ENCODE measurements around the gene ANGPT4.
"Not testable (repeated sequence)": the region's sequence is repeated elsewhere in the genome, so short reads cannot be mapped to it uniquely, and the experiment has no call there.

ANGPT4 gene

DNA sequence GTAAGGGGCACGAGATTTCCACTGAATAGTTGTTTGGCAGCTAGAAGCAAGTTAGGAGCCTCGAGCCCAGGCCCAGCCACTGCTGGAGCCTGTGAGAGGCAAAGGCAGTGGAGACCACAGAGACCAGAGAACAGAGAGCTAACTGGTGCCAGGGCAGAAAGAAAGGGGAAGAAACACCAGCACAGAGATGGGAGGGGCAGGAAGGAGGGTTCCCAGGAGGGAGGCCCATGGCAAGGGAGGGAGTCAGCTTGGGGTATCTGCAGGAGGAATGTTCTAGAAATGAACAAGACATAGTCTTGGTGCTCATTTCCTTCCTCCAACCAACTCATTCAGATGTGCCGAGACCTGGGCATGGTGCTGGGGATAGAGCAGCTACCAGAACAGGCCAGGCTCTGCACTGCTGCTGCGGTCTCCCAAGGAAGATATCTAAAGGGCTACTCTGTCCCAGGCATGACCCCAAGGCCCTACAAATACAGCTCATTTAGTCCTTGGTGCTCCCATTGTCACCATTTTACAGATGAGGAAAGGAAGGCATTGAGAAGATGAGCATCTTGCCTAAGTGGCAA lies 10.7 kb downstream of the ANGPT4 start:
- DNase-seq, result peak; percentile 26 to 70 (median 62)

DNA sequence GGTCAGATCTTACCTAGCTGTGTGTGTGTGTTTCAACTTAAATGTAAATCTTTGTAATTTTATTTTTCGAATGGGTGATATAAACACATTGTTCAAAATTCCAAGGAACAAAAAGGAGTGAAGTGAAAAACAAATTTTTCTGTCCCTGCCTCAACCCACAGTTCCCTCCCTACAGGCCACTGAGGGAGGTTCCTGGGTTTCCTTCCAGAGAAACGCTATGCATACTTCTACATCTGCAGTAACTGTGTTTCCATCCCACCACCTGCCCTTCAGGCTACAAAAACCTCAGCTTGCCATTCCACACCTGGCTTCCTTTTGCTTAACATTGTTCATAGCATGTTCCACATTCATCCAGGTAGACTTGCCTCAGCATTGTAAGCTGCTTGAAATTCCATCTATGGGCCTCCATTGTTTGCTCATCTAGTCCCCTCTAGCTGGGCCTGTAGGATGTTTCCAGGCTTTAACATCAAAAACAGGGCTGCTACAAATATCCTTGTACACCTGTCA lies 12.0 kb downstream of the ANGPT4 start:
- DNase-seq, result no peak

DNA sequence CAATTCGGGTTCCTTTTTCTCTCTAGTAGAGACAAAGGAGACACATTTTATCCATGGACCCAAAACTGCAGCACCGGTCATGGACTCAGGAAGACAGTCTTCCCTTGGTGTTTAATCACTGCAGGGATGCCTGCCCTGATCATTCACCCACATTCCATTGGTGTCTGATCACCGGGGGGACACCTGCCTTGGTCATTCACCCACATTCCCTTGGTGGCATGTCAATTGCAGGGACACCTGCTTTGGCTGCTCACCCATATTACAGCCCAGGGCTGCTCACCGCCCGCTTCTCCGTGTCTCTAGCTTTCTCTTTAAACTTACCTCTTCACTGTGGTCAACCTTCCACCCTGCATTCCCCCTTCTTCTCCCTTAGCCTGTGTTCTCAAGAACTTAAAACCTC lies 18.7 kb downstream of the ANGPT4 start:
- DNase-seq, result not testable (repeated sequence)

DNA sequence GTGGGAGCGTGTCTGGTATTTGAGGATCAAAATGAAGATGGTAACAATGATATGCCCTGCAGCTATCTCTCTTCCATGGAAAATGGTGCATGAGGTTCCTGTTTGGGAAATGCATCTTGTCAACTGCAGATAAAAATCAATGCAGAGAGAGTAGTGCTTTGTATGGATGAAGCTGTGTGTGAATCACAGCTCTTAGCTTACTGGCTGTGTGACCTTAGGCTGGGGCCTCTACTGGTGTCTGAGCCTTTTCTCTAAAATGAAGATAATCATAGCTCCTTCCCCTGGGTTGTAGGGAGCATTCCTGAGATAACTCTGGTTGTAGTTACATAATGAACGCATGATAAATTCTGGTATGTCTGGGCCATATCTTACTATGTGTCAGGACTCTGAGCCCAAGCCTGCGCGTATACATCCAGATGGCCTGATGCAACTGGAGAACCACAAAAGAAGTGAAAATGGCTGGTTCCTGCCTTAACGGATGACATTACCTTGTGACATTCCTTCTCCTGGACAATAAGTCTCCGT lies 19.6 kb downstream of the ANGPT4 start:
- DNase-seq, result no peak

DNA sequence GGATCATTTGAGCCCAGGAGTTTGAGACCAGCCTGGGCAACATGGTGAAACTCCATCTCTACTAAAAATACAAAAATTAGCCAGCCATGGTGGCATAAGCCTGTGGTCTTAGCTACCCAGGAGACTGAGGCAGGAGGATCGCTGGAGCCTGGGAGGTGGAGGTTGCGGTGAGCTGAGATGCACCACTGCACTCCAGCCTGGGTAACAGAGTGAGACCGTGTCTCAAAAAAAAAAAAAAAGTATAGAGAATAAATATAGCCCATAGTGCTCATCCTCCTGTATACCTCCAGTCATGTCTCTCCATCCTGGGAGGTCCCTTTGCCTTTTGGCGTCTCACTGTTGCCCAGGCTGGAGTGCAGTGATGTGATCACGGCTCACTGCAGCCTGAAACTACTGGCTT lies 23.8 kb downstream of the ANGPT4 start:
- DNase-seq, result not testable (repeated sequence)

DNA sequence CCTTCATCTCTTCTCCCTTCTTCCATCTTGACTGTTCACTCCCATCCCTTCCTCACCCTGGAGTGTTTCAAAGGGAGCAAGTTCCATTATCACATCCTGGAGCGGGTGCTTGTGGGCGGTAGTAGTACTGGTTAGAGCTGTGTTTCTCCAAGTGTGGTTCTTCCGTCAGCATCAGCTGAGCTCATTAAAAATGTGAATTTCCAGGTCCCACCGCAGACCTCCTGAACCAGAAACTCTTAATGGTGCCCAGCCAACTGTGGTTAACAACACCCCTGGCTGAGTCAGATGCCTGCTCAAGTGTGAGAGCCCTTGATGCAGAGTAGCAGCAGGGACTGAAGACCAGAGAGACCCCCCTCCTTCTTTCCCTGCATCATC lies 24.4 kb downstream of the ANGPT4 start:
- peak in 3 of 4 experiments; percentile 17 to 33 (median 30) for DNase-seq

DNA sequence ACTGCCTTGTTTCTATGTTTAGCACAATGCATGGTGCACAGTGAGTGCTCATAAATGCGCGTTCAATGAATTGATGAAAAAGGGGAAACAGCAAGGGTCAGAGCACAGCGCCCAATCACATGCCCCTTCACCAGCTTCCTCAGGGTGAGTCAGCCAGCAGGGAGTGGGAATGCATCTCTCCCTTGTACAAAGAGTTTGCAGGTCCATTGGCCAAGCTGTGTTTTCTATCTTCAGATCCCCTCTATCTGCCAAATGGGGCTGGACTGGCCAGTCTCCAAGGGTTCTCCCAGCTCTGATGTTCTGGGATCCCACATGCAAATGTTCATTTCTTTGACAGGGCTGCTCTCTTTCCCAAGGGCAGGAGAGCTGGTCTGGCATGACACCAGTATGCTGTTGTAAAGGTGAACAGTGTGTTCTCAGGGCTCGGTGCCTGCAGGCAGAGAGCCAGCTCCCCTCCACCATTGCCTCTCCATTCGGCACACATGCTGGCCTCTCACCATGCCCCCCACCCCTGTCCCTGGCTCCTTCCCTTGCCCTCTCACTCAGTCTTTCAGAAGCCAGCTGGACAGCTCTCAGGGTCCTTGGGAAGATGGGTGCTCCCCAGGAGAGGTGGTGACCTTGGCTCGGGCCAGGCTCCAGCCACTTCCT lies 25.0 kb downstream of the ANGPT4 start:
- peak; percentile 71 to 88 (median 85) for DNase-seq

DNA sequence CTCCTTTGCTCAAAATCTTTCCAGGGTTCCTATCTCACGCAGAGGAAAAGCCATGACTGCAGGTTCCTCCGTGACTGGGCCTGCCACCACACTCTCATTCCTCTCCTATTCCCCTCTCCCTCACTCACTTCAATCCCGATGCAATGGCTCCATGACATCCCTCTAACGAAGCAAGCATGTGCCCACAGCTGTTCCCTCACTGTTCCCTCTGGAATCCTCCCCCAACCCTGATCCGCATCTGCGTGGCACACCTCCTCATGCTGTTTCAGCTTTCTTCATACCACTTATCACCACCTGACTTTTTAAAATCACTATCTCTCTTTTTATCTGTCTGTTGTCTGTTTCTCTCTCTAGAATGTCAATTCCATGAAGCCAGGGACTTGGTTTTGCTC lies 25.5 kb downstream of the ANGPT4 start:
- DNase-seq, result no peak

DNA sequence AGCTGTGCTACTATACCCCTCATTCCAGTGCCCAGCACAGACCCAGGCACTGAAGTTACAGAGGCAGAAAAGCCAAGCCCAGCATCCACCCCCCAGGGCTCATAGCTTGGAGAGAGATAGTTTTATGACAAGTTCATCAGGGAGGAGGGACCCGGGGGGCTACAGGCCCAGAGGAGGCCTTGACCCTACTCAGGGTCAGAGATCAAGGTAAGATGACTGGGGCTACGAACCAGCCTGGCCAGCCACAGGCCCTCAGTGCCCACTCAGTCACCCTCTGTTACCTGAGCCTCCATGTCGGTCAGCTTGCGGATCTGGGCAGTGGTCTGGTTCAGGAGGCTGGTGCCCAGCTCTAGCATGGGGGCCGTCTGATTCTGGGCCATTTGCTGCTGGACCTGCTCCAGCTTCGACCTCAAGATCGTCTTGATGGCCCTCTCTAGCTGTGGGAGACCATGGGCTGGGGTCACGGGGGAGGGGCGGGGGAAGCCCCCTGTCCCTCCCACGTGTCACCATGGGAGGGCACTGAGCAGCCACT lies 26.1 kb downstream of the ANGPT4 start:
- DNase-seq, result no peak

DNA sequence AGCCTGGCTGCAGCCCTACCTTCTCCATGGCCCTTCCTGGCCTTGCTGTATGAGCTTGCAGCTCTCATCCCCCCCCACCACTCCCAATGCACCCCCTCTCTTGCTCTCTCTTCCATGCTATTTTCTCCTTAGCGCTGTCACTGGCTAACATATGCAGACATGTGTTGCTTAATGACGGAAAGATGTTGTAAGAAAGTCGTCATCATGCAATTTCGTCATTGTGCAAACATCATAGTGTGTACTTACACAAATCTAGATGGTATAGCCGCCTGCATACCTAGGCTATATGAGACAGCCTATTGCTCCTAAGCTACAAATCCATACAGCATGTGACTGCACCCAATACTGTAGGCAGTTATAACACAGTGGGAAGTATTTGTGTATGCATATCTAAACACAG lies 27.0 kb downstream of the ANGPT4 start:
- peak; percentile 28 to 65 (median 56) for DNase-seq

DNA sequence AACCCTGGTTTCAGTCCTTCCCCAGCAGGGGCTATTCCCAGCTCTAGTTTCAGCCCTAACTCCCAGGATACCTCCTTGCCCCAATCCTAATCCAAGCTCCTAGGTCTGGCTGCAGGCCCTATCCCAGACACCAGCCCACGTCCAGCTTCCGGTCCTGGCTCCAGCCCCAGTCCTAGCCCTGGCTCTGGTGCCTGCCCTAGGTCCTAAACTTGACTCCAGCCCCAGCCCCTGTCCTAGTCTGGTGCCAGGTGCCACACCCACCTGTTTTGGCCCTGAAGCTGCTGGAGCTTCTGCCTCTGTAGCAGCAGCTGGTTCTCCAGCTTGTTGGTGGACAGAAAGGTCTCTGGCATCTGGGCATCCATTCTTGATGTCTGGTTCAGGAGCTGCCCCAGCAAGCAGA lies 28.1 kb downstream of the ANGPT4 start:
- DNase-seq, result no peak

DNA sequence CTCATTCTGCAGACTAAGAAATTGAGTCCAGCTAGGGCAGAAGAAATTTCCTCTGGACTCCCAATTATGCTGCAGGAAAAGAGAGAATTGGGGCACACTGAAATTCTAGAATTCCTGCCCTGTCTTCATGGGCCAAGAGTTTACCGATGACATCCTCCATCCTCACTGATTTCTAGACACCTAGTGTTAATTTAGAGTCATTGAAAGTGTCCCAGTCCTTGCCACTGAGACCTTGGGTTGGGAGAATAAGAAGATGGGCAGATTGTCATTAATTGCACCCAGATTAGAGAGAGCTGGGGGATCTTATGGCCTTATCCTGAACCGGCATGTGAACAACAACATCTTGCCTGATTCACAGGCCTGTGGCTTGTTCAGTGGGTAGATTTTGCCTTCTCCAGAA lies 29.0 kb downstream of the ANGPT4 start:
- DNase-seq, result no peak

DNA sequence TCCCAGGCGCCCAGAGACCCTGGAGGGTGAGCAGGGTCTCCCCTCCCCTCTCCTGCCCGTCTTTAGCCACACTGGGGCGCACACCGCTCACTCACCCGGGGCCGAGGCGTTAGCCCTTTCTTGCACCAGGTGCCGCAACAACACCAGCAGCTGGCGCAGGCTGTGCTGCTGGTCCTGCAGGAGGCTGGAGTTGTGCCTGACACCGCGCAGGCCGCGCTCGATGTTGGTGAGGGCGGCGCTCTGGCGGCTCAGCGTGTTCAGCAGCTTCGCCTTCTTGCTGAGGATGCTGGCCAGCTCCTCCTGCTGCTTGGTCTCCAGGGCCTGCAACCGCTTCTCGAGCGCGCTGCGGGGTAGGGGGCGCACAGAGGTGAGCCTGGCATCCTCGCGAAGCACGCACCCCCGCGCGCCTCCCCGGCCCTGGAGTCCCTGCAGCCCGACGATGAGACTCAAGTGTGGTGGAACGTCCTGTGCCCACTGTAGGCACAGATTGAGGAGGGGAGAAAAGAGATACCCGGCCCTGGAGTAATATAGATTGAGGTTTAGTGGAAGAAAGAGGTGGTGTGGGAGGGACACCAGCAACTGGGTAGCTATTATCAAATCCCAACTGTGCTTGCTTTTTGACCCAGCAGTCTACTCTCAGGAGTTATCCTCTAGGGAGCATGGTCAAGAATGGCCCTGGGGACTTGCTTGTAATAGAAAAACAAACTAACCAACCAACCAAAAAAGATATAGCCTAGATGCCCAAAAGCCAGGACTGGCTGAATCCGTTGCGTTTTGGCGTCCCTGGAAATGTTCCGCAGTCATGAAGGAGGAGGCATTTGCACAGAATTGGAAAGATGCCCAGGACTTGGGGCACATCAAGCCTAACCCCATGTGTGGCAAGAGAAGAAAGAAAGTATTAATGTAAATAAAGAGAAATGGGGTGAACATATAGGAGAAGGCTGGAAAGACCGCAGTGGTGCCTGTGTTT lies 30.9 kb downstream of the ANGPT4 start:
- DNase-seq, result peak; percentile 23 to 61 (median 42)

DNA sequence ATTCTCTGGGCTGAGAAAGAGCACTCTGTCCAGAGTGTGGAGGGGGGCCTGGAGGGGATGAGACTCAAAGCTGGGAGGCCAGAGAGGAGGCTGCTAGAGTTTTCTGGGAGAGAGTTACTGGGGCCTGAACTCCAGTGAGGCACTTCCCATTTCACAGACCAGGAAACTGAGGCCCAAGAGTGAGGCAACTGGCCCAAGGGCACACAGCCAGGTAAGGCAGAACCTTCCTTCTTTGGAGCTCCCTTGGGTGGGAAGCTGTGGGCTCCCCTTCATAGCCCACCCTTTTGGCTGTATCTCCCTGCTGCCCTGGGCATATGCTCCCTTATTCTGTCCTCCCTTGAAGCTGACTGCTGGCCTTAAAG lies 34.4 kb downstream of the ANGPT4 start:
- DNase-seq, result no peak

DNA sequence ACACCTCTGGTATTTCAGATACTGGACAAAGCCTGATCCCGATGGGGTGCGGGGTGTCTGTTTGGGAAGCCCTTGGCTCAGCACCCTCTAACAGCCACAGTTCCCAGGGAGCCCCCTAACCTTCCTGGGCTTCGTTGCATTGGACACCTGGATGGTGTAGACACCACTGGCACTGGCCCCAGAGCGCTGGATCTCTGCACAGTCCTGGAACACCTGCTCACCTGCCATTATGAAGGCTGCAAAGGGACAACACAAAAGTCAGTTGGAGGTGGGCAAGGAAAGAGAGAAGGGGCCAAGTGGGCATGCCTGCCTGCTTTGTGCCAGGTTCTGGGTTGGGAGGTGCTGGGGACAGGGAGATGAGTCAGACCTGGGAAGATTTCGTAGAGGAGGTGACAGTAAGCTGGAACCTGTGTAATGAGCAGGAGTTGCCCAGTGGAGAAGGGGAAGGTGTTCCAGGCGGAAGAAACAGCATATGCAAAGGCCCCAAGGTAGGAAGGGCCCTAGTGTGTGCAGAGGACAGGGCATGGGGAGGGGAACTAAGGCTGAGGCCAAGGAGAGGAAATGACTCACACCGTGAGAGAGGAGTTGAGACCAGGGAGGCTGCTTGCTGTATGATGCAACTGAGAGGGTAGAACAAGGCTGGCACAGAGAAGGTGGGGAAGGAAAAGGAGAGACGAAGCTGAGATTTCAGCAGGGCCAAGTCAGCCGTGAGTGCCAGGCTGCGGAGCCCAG lies 34.9 kb downstream of the ANGPT4 start:
- DNase-seq, result peak; percentile 63 to 87 (median 84)

DNA sequence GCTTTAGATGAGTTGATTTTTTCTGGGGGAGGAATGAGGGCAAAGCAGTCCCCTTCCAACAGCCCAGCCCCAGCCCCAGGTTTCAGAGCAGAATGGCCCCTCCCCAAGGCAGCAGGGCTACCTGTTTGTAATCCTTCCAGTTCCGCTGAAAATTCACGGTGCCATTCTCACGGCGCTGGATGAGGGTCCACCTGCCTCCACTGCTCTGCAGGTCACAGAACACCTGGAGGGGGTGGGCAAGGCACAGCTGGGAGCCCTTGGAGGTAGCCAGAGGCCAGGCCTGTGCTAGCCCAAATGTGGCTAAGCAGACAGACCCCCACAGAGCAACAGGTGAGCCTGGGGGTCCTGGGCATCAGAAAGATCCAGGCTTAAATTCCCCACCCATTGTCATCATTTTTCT lies 36.5 kb downstream of the ANGPT4 start:
- no peak for DNase-seq

DNA sequence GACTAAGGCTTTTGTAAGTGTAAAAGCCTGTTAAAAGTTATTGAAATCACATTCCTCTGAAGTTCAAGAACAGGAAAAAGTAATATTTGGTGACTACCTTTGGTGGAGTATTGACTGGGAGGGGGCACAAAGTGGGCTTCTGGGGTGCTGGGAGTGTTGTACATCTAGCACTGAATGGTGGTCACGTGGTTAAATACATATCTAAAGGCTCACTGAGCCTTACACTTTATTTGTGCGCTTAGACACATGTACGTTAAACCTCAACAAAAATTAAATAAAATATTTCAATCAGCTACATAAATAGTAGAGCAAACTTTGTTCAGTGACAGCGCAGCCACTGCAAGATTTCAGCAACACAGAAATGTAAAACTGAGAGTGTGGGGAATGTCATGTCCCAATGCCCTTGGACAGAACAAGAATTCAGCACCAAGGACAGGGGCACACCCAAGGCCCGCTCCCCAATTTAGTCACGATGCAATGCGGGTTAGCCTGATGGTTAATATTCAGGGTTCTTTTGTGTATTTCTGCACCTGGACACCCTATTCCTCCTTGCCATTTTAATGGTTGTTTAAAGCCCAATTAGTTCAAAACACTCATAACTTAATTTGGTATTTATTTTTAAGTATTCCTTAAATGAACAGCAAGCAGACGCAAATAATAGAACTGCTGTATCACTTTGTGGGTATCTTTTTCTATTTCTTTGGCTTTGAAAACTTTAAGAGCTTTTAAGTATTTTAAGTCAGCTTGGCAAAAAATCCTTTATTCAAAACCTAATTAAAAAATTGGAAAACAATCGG lies 37.4 kb downstream of the ANGPT4 start:
- peak; percentile 25 to 48 (median 38) for DNase-seq

DNA sequence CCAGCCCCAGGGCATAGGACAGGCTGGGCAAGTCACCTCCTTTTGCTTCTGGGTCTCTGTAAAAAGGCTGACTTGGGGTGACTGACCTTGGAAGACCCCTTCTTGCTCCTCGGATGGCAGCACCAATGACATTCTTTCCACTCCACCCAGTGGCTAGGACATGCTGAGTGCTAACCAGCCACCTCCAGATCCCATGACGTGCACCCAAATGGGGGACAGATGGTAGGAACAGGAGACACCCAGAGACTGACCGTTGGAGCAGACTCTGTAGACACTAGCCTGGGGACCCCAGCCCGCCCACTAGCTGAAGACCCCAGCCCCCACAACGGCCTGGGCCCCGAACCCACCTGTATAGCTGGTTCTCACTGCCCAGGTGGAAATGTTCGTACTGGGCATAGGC lies 38.3 kb downstream of the ANGPT4 start:
- DNase-seq, result no peak

DNA sequence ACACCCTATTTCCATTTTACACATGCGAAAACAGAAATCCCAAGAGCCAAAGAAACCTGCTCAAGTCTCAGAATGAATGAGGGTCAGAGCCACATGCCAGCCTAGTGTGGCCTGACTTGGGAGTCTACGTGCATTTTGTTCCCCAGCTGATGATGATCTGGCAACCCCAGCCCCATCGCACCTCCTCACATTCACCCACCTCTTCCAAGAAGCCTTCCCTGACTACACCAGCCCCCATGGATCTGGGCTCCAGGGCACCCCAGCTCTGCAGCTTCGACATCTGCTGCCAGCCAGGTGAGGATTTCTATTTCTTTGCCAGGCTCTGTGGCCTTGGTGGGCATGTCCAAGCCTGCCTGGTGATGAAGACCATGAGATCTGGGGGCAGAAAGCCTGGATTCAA lies 41.0 kb downstream of the ANGPT4 start:
- DNase-seq, result no peak

DNA sequence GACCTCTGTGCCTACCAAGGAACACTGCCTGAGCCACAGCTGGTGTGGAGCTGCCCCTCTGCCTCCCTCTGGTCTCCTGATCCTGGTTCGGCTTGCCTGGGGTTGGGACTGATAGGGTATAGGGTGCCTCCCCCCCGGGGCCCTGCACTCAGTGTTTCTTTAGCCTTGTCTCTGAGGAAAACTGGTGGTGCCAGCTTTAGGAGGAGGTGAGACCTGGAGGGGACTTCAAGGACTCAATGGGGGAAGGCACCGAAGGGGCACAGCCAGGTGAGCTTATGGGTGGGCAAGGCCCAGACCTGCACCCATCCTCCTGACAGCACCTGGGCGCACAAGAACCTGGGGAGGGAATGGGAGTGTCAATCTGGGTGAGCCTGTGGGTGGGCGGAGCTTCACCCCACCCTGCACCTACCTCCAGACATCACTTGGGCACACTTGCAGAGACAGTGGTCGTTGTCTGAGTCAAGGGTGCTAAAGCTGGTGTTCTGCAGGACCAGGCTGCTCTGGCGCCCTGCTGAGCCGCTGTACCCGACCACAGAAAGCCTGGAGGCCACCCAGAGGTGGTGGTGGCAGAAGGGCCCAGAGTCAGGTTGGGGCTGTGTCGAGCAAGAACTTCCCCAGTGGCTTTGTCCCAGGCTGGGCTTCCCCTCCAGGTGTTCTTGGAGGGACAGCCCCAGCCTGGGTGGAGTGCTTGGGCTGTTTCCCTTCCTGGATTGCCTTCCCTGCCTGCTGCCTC lies 42.1 kb downstream of the ANGPT4 start:
- no peak for DNase-seq
